ENCODE results near the gene TSSK6. TPM values are rescaled to one million over a fixed set of nuclear protein-coding genes. Genes with fewer than 3 reads are reported as not detected.

Gene TSSK6
- polyA plus RNA-seq, 1 experiment, result 1.7 TPM

DNA sequence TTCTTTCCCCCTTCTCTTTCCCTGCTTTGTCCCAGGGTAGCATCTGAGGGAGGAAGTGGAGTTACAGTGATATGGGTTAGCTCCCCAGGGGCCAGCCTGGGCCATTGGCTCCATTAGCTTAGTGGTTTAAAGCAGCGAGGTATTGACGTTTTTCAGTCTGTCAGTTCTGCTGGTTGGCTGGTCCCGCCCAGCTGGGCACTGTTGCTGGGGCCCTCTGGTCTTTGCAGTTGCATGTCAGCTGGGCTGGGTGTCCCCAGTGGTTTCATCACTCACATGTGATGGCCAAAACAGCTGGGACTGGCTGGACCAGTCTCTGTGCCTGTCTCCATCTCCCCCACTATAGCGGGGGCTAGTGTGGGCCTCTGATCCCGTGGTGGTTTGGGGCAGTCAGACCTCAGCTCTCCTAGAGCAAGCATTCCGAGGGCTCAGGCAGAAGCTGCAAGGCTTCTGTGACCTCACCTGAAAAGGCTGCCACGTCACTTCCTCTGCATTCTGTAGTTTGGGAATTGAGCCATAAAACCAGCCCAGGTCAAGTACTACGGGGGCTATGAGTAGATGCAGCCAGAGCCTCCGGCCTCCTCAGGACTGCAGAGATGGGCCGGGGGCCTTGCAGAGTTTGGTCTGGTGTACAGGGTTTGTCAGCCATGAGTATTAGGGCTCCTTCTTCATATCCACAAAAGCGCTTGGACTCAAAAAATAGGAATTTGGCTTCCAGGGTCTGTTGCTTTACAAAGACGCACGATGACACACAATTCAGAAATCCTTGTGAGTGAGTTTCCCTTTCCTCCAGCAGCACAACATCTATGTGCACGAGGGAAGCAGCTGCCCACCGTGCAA, 30.0 kb downstream of the TSSK6 start:
- TF ChIP-seq, protein P1, sequence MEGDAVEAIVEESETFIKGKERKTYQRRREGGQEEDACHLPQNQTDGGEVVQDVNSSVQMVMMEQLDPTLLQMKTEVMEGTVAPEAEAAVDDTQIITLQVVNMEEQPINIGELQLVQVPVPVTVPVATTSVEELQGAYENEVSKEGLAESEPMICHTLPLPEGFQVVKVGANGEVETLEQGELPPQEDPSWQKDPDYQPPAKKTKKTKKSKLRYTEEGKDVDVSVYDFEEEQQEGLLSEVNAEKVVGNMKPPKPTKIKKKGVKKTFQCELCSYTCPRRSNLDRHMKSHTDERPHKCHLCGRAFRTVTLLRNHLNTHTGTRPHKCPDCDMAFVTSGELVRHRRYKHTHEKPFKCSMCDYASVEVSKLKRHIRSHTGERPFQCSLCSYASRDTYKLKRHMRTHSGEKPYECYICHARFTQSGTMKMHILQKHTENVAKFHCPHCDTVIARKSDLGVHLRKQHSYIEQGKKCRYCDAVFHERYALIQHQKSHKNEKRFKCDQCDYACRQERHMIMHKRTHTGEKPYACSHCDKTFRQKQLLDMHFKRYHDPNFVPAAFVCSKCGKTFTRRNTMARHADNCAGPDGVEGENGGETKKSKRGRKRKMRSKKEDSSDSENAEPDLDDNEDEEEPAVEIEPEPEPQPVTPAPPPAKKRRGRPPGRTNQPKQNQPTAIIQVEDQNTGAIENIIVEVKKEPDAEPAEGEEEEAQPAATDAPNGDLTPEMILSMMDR (IDR thresholded peaks at IDR 0.05; ENCODE audit: insufficient read depth, low read depth, low read length), result no peak
- DNase-seq (ENCODE audit: low read depth), result no peak
- ChIA-PET CTCF (interaction anchor here (0.6 to 12.3 kb wide), 4 partner anchors 10 to 121 kb away, joined by 3 to 189 read pairs (median 3); no protein-coding TSS in a partner anchor), POLR2A (no interaction called here)
- Histone ChIP-seq H3K27me3 (ENCODE audit: control insufficient read depth, insufficient read depth, low read length) (no peaks in the 10 kb centered on the region), H3K4me3 (ENCODE audit: low read depth, low read length) (no peak overlapping the region), H3K36me3 (ENCODE audit: control insufficient read depth, insufficient read depth, low read length) (no peaks in the 10 kb centered on the region)

DNA sequence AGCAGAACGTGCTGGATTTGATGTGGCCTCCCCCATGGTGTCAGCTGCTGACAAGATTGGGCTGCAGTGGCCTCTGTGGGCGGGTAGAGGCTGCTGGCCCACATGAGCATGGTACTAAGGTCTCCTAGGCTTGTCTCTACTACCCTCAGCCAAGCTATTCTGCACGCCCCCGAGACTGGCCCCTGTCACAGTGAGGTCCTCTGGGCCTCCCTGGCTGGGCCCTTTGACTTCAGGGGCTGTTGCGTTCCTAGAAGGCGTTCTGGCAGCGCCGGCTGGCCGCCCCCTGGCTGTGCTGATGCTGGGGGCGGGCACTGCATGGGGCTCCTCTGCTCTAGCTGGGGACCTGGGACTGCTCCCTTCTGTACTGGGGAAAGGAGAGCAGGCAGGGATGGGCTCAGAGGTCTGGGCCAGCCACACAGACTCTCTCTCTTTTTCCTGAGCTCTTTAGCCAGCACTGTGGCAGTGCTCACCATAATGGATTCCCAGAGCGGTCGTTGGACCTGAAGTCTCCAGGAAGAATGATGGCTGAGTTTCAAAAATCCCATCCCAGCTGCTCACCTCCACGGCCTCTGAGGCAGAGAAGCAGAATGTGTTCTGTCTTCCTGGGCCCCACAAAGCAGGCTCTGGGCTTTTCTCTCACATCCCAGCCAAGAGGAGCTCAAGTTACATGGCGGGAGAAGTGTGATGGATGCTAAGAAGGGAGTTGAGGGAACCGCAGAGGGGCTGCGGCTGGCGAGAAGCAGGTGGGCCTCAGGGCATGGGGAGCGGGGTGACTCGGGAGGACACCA, 32.3 kb downstream of the TSSK6 start:
- TF ChIP-seq, protein P1 (IDR thresholded peaks at IDR 0.05; ENCODE audit: insufficient read depth, low read depth, low read length), result no peak
- CTCF ChIA-PET, result interaction anchor here (0.6 to 12.3 kb wide), 5 partner anchors 8 to 168 kb away, joined by 3 to 189 read pairs (median 4); partner anchors contain the start of gene GATAD2A

DNA sequence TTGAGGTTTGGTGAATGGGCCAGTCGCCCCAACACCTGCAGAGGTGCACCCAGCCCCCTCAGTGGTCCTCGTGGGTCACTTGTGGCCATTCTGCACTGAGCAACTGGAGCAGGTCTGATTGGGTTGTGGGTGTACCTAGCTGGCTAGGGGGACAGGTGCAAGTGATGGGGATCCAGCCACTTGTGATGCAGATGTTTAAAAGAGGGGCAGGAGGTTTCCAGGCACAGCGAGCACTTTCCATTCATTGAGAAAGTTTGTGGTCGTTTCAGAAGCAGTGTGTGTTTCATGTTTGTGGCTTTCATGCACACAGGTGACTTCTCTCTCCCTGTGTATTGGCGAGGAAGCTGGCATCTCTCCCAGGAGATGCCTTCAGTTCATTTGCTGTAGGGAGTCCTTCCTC, 34.7 kb downstream of the TSSK6 start:
- Histone ChIP-seq H3K4me3 (ENCODE audit: low read depth, low read length) (no peak overlapping the region), H3K36me3 (ENCODE audit: control insufficient read depth, insufficient read depth, low read length) (no peaks in the 10 kb centered on the region), H3K27me3 (ENCODE audit: control insufficient read depth, insufficient read depth, low read length) (no peaks in the 10 kb centered on the region)
- no peak for DNase-seq (ENCODE audit: low read depth)
- CTCF ChIA-PET, result interaction anchor here (0.7 to 1.2 kb wide), 3 partner anchors 10 to 116 kb away, joined by 3 to 4 read pairs (median 3); no protein-coding TSS in a partner anchor
- TF ChIP-seq, protein P1 (IDR thresholded peaks at IDR 0.05; ENCODE audit: insufficient read depth, low read depth, low read length), result no peak
- POLR2A ChIA-PET, result no interaction called here

More for the DNA sequence above, 32.3 kb downstream of the TSSK6 start:
- Histone ChIP-seq H3K4me3 (ENCODE audit: low read depth, low read length) (no peak overlapping the region), H3K36me3 (ENCODE audit: control insufficient read depth, insufficient read depth, low read length) (no peaks in the 10 kb centered on the region), H3K27me3 (ENCODE audit: control insufficient read depth, insufficient read depth, low read length) (no peaks in the 10 kb centered on the region)
- no peak for DNase-seq (ENCODE audit: low read depth)
- POLR2A ChIA-PET, result no interaction called here

DNA sequence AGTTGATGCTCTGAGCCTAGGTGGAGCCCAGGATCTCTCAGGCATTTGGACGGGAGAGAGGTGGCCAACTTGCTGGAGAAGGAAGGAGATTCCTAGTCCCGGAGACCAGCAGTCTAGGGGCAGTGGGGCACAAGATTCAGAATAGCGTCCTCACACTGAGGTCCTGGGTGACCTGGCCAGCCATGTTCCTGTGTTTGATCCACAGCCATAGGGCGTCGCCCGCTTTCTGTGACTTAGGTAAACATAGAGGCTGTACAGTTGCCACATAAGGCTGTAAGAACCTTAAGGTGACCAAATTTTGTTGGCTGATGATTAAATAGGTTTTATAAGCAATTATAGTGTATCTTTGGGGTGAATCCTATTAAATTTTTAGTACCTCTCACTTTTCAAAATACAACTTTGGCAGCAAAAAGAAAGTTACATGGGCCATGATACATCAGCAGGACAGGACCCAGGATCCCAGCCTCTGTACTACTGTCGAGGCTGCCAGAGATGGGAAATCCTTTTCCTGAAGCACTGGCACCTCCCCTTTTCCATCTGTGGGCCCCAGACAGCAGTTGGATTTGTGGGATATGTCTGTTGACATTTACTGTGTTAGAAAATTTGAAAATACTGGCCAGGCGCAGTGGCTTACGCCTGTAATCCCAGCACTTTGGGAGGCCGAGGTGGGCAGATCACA, 37.5 kb downstream of the TSSK6 start:
- TF ChIP-seq, protein P1 (IDR thresholded peaks at IDR 0.05; ENCODE audit: insufficient read depth, low read depth, low read length), result no peak
- H3K27me3 ChIP-seq (ENCODE audit: control insufficient read depth, insufficient read depth, low read length), result no peaks in the 10 kb centered on the region
- H3K36me3 ChIP-seq (ENCODE audit: control insufficient read depth, insufficient read depth, low read length), result no peaks in the 10 kb centered on the region; the same call in none of the 2 replicates
- no peak for DNase-seq (ENCODE audit: low read depth)
- ChIA-PET POLR2A (no interaction called here), CTCF (interaction anchor here (0.9 kb wide), 1 partner anchor 135 kb away, joined by 3 read pairs; no protein-coding TSS in a partner anchor)
- no peak overlapping the region for H3K4me3 ChIP-seq (ENCODE audit: low read depth, low read length)
